ENCODE data around the gene PTPRN2. TPM values are rescaled to one million over a fixed set of nuclear protein-coding genes. Genes with fewer than 3 reads are reported as not detected.

Gene PTPRN2
- polyA plus RNA-seq, 1 of the 3 experiments (the other 2 are of a cell fraction): 4.0 TPM

- no peak for TF ChIP-seq RAD21 (IDR thresholded peaks at IDR 0.05; ENCODE audit: low read length)
- TF ChIP-seq USF2 (IDR thresholded peaks at IDR 0.05; ENCODE audit: borderline replicate concordance, low read depth, low read length): no peak
- TF ChIP-seq SMC3 (IDR thresholded peaks at IDR 0.05; ENCODE audit: low read depth, low read length): no peak
- TF ChIP-seq CHD2 (IDR thresholded peaks at IDR 0.05; ENCODE audit: low read length, partially characterized antibody): no peak
- no peak for TF ChIP-seq JUND (IDR thresholded peaks at IDR 0.05)
- no peak for TF ChIP-seq TEAD4 (IDR thresholded peaks at IDR 0.05; ENCODE audit: borderline replicate concordance, insufficient read depth)
- H3K27me3 ChIP-seq (ENCODE audit: insufficient read depth): no peaks in the 10 kb centered on the region
- POLR2A ChIA-PET: interaction anchor here (2.4 kb wide), 1 partner anchor 8 kb away, joined by 10 read pairs; no protein-coding TSS in a partner anchor
Measured at GRCh38 chr7:157682064-157682945, 905.3 kb downstream of the PTPRN2 start.

GRCh38 chr7:157679607-157680006 is 908.0 kb downstream of the PTPRN2 start:
- 64% methylated on average over 9 of the region's 9 CpGs for WGBS (ENCODE audit: low lambda C conversion rate)

More at GRCh38 chr7:157682064-157682945, 905.3 kb downstream of the PTPRN2 start:
- Histone ChIP-seq H3F3A (replicated peaks; ENCODE audit: insufficient read depth) (no peaks in the 10 kb centered on the region), H3K9ac (no peak overlapping the region), H3K79me2 (ENCODE audit: insufficient read depth) (no peaks in the 10 kb centered on the region), H3K9me3 (no peaks in the 10 kb centered on the region), H4K20me1 (ENCODE audit: insufficient read depth) (no peaks in the 10 kb centered on the region), H3K36me3 (replicated peaks in 1 of 2; ENCODE audit: control insufficient read depth in 1 of 2, insufficient read depth in 2 of 2, low read length in 1 of 2) (peaks cover 8 to 30% of the 10 kb centered on the region in 2 experiments), H3K27ac (ENCODE audit: low read depth in 2 of 2, low read length in 1 of 2) (no peak overlapping the region), H3K4me1 (ENCODE audit: control insufficient read depth in 1 of 2, insufficient read depth in 2 of 2, low read depth in 1 of 2, low read length in 1 of 2) (peaks cover 0 to 7% of the 10 kb centered on the region in 2 experiments; a peak in 2 of 4 replicates), H2AFZ (ENCODE audit: low read depth) (no peak overlapping the region), H3K9me2 (no peaks in the 10 kb centered on the region), H3K4me3 (ENCODE audit: low read depth in 2 of 2, low read length in 1 of 2) (no peak overlapping the region), H3K4me2 (no peak overlapping the region)
- no peak for DNase-seq
- CTCF ChIA-PET: interaction anchor here (1.6 to 2.2 kb wide), 2 partner anchors 8 to 16 kb away, joined by 4 to 5 read pairs; no protein-coding TSS in a partner anchor
- 86% methylated on average over 28 of the region's 28 CpGs for WGBS (ENCODE audit: low lambda C conversion rate)

More at GRCh38 chr7:157679607-157680006, 908.0 kb downstream of the PTPRN2 start:
- Histone ChIP-seq H3K9me2 (no peaks in the 10 kb centered on the region), H3K4me3 (ENCODE audit: low read depth in 2 of 2, low read length in 1 of 2) (no peak overlapping the region), H3K27me3 (ENCODE audit: insufficient read depth) (no peaks in the 10 kb centered on the region), H3K4me1 (ENCODE audit: control insufficient read depth in 1 of 2, insufficient read depth in 2 of 2, low read depth in 1 of 2, low read length in 1 of 2) (peaks cover 0 to 9% of the 10 kb centered on the region in 2 experiments; a peak in 2 of 4 replicates), H3K4me2 (no peak overlapping the region), H3K36me3 (replicated peaks in 1 of 2; ENCODE audit: control insufficient read depth in 1 of 2, insufficient read depth in 2 of 2, low read length in 1 of 2) (peaks cover 8 to 30% of the 10 kb centered on the region in 2 experiments), H3F3A (replicated peaks; ENCODE audit: insufficient read depth) (no peaks in the 10 kb centered on the region), H3K9ac (no peak overlapping the region), H3K79me2 (ENCODE audit: insufficient read depth) (no peaks in the 10 kb centered on the region), H4K20me1 (ENCODE audit: insufficient read depth) (no peaks in the 10 kb centered on the region), H2AFZ (ENCODE audit: low read depth) (no peak overlapping the region), H3K27ac (ENCODE audit: low read depth in 2 of 2, low read length in 1 of 2) (no peak overlapping the region), H3K9me3 (no peaks in the 10 kb centered on the region)
- no peak for TF ChIP-seq JUND (IDR thresholded peaks at IDR 0.05)
- no peak for TF ChIP-seq CHD2 (IDR thresholded peaks at IDR 0.05; ENCODE audit: low read length, partially characterized antibody)
- no peak for TF ChIP-seq IRF3 (IDR thresholded peaks at IDR 0.05; ENCODE audit: low read depth, low read length)
- no peak for TF ChIP-seq NFIC (IDR thresholded peaks at IDR 0.05; ENCODE audit: borderline replicate concordance)
- TF ChIP-seq RCOR1 (IDR thresholded peaks at IDR 0.05; ENCODE audit: low read length): no peak
- TF ChIP-seq YY1 (IDR thresholded peaks at IDR 0.05; ENCODE audit: low read depth): no peak
- TF ChIP-seq MAX (IDR thresholded peaks at IDR 0.05; ENCODE audit: low read depth): no peak
- no peak for TF ChIP-seq PBX3 (IDR thresholded peaks at IDR 0.05)
- TF ChIP-seq USF1 (IDR thresholded peaks at IDR 0.05; ENCODE audit: borderline replicate concordance, low read depth): no peak
- TF ChIP-seq RXRA (IDR thresholded peaks at IDR 0.05; ENCODE audit: borderline replicate concordance, low read depth): no peak
- TF ChIP-seq ZBTB33 (IDR thresholded peaks at IDR 0.05; ENCODE audit: borderline replicate concordance, low read depth): no peak
- no peak for TF ChIP-seq FOXM1 (IDR thresholded peaks at IDR 0.05; ENCODE audit: low read depth)
- TF ChIP-seq FOSL2 (IDR thresholded peaks at IDR 0.05; ENCODE audit: borderline replicate concordance, low read depth): no peak
- CTCF ChIA-PET: interaction anchor here (1.0 to 1.2 kb wide), 2 partner anchors 8 to 11 kb away, joined by 3 to 4 read pairs; no protein-coding TSS in a partner anchor
- DNase-seq: peak; percentile 30
- POLR2A ChIA-PET: interaction anchor here (2.4 kb wide), 1 partner anchor 11 kb away, joined by 10 read pairs; no protein-coding TSS in a partner anchor
